Fibroblast of lung (primary cell): Measurements from ENCODE around the gene ARMH4. TPM values are rescaled to one million over a fixed set of nuclear protein-coding genes. Genes with fewer than 3 reads are reported as not detected.

Experiments
- DNase-seq, 2 donors: peaks; one replicate each; pipeline versions ENCODE4 v3.0.0 to v3.0.0-alpha.2; 2010; ENCODE audit warnings: low read depth in 2 of 2
- H2AFZ ChIP-seq: 2 replicates; pipeline ENCODE4 v1.5.1; 2012; ENCODE audit warnings: low read length, control low read depth, inconsistent platforms
- H3K27ac ChIP-seq: 2 replicates; pipeline ENCODE4 v1.5.1; 2011; ENCODE audit warnings: low read length, control low read depth; ENCODE audit not compliant: insufficient read depth
- H3K27me3 ChIP-seq: 2 replicates; pipeline ENCODE4 v1.5.1; 2011; ENCODE audit warnings: mild to moderate bottlenecking, low read length; ENCODE audit not compliant: control insufficient read depth, insufficient read depth
- H3K36me3 ChIP-seq: 2 replicates; pipeline ENCODE4 v1.5.1; 2011; ENCODE audit warnings: low read length; ENCODE audit not compliant: control insufficient read depth, insufficient read depth
- H3K4me1 ChIP-seq: 2 replicates; pipeline ENCODE4 v1.5.1; 2011; ENCODE audit warnings: low read length; ENCODE audit not compliant: control insufficient read depth, insufficient read depth; ENCODE audit errors: extremely low read depth
- H3K4me2 ChIP-seq: 2 replicates; pipeline ENCODE4 v1.5.1; 2011; ENCODE audit warnings: low read length, control low read depth; ENCODE audit not compliant: insufficient read depth; ENCODE audit errors: extremely low read depth
- H3K4me3 ChIP-seq, 4 experiments: fragments of 200-600 bp in 1 of 4; sonication (generic) in 1 of 4; replicated peaks in 1 of 4; 2 replicates each; pipeline ENCODE4 v1.5.1; 2011 to 2016; ENCODE audit warnings: low read length in 4 of 4, low read depth in 3 of 4, mild to moderate bottlenecking in 3 of 4, control low read depth in 2 of 4, inconsistent platforms in 1 of 4, mixed read lengths in 1 of 4; ENCODE audit not compliant: insufficient read depth in 1 of 4; ENCODE audit errors: control extremely low read depth in 1 of 4
- H3K79me2 ChIP-seq: 2 replicates; pipeline ENCODE4 v1.5.1; 2012; ENCODE audit warnings: mild to moderate bottlenecking, low read length, inconsistent platforms; ENCODE audit not compliant: control insufficient read depth, insufficient read depth
- H3K9ac ChIP-seq: 2 replicates; pipeline ENCODE4 v1.5.1; 2011; ENCODE audit warnings: mild to moderate bottlenecking, low read length, control low read depth; ENCODE audit not compliant: insufficient read depth
- H3K9me3 ChIP-seq: 2 replicates; pipeline ENCODE4 v1.5.1; 2012; ENCODE audit warnings: low read depth, low read length; ENCODE audit not compliant: control insufficient read depth, insufficient read depth
- H4K20me1 ChIP-seq: 2 replicates; pipeline ENCODE4 v1.5.1; 2011; ENCODE audit warnings: low read length; ENCODE audit not compliant: control insufficient read depth, insufficient read depth; ENCODE audit errors: extremely low read depth
- EZH2 ChIP-seq: IDR thresholded peaks from 2 replicates; pipeline ENCODE4 v1.5.1; 2012; ENCODE audit warnings: low read length, control low read depth, mild to moderate bottlenecking; ENCODE audit errors: missing control alignments
- polyA minus RNA-seq: library from RNA; depleted of rRNA, polyadenylated mRNA; stranded (reverse); fragments of >200 nt; gene quantifications from 2 replicates; pipeline ENCODE4 v1.2.3, GENCODE V29; 2011; ENCODE audit warnings: low replicate concordance
- polyA plus RNA-seq, 2 donors: library from polyadenylated mRNA; depleted of rRNA in 1 of 2; stranded (reverse) in 1 of 2; unstranded in 1 of 2; fragments of >200 nt; gene quantifications; 2 replicates each; pipeline ENCODE4 v1.2.1, GENCODE V29; 2011 to 2012; ENCODE audit warnings: missing spikeins in 1 of 2
- total RNA-seq: library from RNA; depleted of rRNA; stranded (reverse); fragments of >200 nt; gene quantifications from 2 replicates; pipeline ENCODE4 v1.2.1, GENCODE V29; 2014
- TF ChIP-seq, protein P1 (sequence below), 2 donors: IDR thresholded peaks in 1 of 2; conservative IDR thresholded peaks in 1 of 2; 1 replicate in 1 of 2; 2 replicates in 1 of 2; pipeline ENCODE4 v1.5.1; 2011 to 2012; ENCODE audit warnings: low read length in 2 of 2, control low read depth in 1 of 2, inconsistent platforms in 1 of 2, low read depth in 1 of 2, mild to moderate bottlenecking in 1 of 2

Gene ARMH4, protein sequence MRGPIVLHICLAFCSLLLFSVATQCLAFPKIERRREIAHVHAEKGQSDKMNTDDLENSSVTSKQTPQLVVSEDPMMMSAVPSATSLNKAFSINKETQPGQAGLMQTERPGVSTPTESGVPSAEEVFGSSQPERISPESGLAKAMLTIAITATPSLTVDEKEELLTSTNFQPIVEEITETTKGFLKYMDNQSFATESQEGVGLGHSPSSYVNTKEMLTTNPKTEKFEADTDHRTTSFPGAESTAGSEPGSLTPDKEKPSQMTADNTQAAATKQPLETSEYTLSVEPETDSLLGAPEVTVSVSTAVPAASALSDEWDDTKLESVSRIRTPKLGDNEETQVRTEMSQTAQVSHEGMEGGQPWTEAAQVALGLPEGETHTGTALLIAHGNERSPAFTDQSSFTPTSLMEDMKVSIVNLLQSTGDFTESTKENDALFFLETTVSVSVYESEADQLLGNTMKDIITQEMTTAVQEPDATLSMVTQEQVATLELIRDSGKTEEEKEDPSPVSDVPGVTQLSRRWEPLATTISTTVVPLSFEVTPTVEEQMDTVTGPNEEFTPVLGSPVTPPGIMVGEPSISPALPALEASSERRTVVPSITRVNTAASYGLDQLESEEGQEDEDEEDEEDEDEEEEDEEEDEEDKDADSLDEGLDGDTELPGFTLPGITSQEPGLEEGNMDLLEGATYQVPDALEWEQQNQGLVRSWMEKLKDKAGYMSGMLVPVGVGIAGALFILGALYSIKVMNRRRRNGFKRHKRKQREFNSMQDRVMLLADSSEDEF
- total RNA-seq = 3.6 and 6.3 TPM in 2 replicates
- 6.8 and 18.7 TPM in 2 replicates for polyA plus RNA-seq
- 4.7 and 7.0 TPM in 2 replicates for polyA plus RNA-seq (2012)
- polyA minus RNA-seq = 2.9 and 6.5 TPM in 2 replicates

DNA sequence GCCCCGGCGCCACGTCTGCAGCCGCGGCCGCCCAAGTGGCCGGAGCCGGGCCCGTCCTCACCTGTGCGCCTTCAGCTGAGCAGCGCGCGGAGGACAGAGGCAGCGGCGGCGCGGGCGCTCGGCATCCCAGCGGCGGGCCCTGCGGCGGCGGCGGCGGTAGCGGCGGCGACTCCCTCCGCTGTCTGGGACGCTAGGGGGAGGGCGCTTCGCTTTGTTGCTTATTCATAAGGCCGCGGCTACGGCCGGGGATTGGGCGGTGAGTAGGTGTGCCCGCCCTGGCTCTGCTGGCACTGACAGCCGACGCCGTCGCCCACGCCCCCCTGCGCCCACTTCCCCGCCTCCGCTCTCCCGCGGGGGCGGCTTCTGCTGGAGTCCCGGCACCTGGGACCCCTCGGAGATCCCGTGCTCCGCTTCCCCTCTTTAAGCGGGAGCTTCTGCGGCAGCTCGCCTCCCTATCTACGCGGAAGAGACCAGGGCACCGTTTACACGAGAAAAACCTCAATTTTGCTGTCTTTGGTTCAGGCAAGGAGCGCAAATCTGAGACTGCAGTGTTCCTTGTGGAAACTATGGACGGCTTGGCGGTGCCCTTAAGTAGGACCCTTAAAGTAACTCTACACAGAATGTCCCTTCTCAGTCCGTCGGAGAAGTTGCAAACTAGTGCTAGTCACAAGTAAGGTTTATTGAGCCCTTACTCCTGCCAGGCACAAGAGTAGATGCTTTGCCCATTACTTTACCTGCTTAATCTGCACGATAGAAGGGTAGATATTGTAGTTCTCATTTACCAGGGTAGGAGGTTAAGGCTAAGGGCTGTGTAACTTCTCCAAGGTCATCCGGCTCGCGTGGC, at the start of gene ARMH4:
ARMH4 (minus strand) TSS at position 200 of the 844 bp plus-strand sequence. CDS start 12,855 bp downstream, outside the sequence.
- no peaks in the 10 kb centered on the region for H3K36me3 ChIP-seq
- TF ChIP-seq EZH2 = no peak
- TF ChIP-seq, protein P1, sequence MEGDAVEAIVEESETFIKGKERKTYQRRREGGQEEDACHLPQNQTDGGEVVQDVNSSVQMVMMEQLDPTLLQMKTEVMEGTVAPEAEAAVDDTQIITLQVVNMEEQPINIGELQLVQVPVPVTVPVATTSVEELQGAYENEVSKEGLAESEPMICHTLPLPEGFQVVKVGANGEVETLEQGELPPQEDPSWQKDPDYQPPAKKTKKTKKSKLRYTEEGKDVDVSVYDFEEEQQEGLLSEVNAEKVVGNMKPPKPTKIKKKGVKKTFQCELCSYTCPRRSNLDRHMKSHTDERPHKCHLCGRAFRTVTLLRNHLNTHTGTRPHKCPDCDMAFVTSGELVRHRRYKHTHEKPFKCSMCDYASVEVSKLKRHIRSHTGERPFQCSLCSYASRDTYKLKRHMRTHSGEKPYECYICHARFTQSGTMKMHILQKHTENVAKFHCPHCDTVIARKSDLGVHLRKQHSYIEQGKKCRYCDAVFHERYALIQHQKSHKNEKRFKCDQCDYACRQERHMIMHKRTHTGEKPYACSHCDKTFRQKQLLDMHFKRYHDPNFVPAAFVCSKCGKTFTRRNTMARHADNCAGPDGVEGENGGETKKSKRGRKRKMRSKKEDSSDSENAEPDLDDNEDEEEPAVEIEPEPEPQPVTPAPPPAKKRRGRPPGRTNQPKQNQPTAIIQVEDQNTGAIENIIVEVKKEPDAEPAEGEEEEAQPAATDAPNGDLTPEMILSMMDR (conservative IDR thresholded peaks at IDR 0.05 in 1 of 2, IDR thresholded peaks at IDR 0.05 in 1 of 2; ENCODE audit: low read depth in 1 of 2, low read length in 2 of 2) = no peak
- no peaks in the 10 kb centered on the region for H3K4me1 ChIP-seq
- H3K4me3 ChIP-seq = peak within 1 kb of the TSS; percentile 64 to 76 (median 76)
- peak; percentile 76 to 86 for DNase-seq
- no peak within 1 kb of the TSS for H3K27ac ChIP-seq
- peak within 1 kb of the TSS; percentile 97 for H3K4me2 ChIP-seq
- peak within 1 kb of the TSS; percentile 94 for H2AFZ ChIP-seq
- no peaks in the 10 kb centered on the region for H3K9me3 ChIP-seq
- peak within 1 kb of the TSS; percentile 3 for H3K9ac ChIP-seq
- H4K20me1 ChIP-seq = peaks cover 1% of the 10 kb centered on the region
- no peaks in the 10 kb centered on the region for H3K79me2 ChIP-seq
- H3K27me3 ChIP-seq = peaks cover 8% of the 10 kb centered on the region

DNA sequence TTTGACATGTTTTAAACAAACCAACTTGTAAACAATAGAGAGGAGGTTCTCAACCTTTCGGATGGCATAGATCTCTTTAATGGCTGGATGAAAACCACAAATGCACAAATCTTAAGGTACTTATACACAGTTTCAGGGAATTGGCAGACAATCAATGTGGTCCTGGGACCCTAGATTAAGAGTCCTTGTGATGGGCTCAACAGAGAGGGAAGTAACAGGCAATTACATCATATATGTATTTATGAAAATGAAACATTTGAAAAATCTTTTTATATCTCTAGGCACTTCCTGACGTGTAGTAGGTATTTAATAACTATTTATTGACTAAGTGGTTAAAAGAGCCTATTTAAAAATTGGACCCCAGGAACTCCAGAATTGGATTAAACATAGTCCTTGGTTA, 48.8 kb upstream of the ARMH4 start:
- Histone ChIP-seq H2AFZ (peak overlapping the region; percentile 92), H3K4me2 (peak overlapping the region; percentile 83), H3K9me3 (no peaks in the 10 kb centered on the region), H3K79me2 (peaks cover 23% of the 10 kb centered on the region), H3K4me1 (no peaks in the 10 kb centered on the region), H3K4me3 (peak overlapping the region; percentile 66 to 85 (median 79)), H4K20me1 (no peaks in the 10 kb centered on the region), H3K27me3 (no peaks in the 10 kb centered on the region), H3K27ac (peak overlapping the region; percentile 93), H3K36me3 (no peaks in the 10 kb centered on the region), H3K9ac (peak overlapping the region; percentile 98)
- DNase-seq = no peak
- no peak for TF ChIP-seq EZH2
- TF ChIP-seq, protein P1 (conservative IDR thresholded peaks at IDR 0.05 in 1 of 2, IDR thresholded peaks at IDR 0.05 in 1 of 2; ENCODE audit: low read depth in 1 of 2, low read length in 2 of 2) = no peak
